ENCODE data around the gene ZNF543. TPM values are rescaled to one million over a fixed set of nuclear protein-coding genes. Genes with fewer than 3 reads are reported as not detected.

The ZNF543 gene
- total and polyA plus RNA-seq, 2 of the 8 experiments (the other 6 are each of a cell fraction or from before 2014, with no cell fraction given): 1.8 to 9.0 TPM

GRCh38 chr19:57305056-57305455, 15.2 kb upstream of the ZNF543 start:
- POLR2A ChIA-PET (ENCODE audit: partially characterized antibody): no interaction called here
- no peak for DNase-seq (ENCODE audit: low read depth in 1 of 2, low spot score in 2 of 2)
- Histone ChIP-seq H4K8ac (ENCODE audit: extremely low read depth, insufficient read depth, low read length) (no peak overlapping the region), H3K79me1 (ENCODE audit: low read depth, low read length) (peaks cover 9% of the 10 kb centered on the region; the same call in 1 of the 2 replicates), H3K4me1 (replicated peaks in 1 of 4; ENCODE audit: control insufficient read depth in 3 of 4, insufficient read depth in 4 of 4, low read length in 3 of 4) (peaks cover 0 to 4% (median 2%) of the 10 kb centered on the region in 4 experiments; a peak in 2 of 7 replicates), H3K18ac (ENCODE audit: extremely low read depth, low read length) (no peak overlapping the region), H2BK15ac (ENCODE audit: low read length) (no peak overlapping the region), H3K4ac (replicated peaks; ENCODE audit: insufficient read length, low read depth, low read length) (no peak overlapping the region), H3K36me3 (ENCODE audit: control insufficient read depth in 2 of 4, insufficient read depth in 4 of 4, low read length in 3 of 4) (no peaks in the 10 kb centered on the region; a peak in 3 of 8 replicates), H3K23ac (ENCODE audit: insufficient read length) (no peak overlapping the region), H2AFZ (ENCODE audit: low read length) (no peak overlapping the region), H3K27me3 (replicated peaks in 1 of 4; ENCODE audit: control insufficient read depth in 3 of 4, extremely low read depth in 1 of 4, insufficient read depth in 3 of 4, low read length in 3 of 4) (no peaks in the 10 kb centered on the region), H3K56ac (replicated peaks; ENCODE audit: insufficient read length, low read depth, low read length) (no peak overlapping the region), H3K27ac (ENCODE audit: low read depth, low read length) (no peak overlapping the region), H2AK5ac (ENCODE audit: low read depth, low read length) (no peak overlapping the region), H3K4me2 (ENCODE audit: insufficient read depth in 1 of 2, low read depth in 2 of 2, low read length in 2 of 2) (no peak overlapping the region), H3K23me2 (ENCODE audit: low read depth, low read length) (no peaks in the 10 kb centered on the region), H3K4me3 (ENCODE audit: extremely low read depth in 1 of 4, insufficient read depth in 2 of 4, low read depth in 3 of 4, low read length in 4 of 4) (no peak overlapping the region), H2BK120ac (replicated peaks; ENCODE audit: low read depth, low read length) (no peak overlapping the region), H3K79me2 (ENCODE audit: control insufficient read depth in 1 of 2, insufficient read depth in 2 of 2, low read length in 2 of 2) (peaks cover 0 to 21% of the 10 kb centered on the region in 2 experiments; a peak in 1 of 4 replicates), H2BK12ac (ENCODE audit: low read depth, low read length) (no peak overlapping the region), H3K9me3 (ENCODE audit: insufficient read depth in 2 of 2, low read depth in 1 of 2, low read length in 1 of 2) (no peaks in the 10 kb centered on the region), H2BK5ac (ENCODE audit: low read depth, low read length) (no peak overlapping the region), H3K14ac (ENCODE audit: insufficient read length) (no peak overlapping the region), H4K20me1 (replicated peaks in 1 of 2; ENCODE audit: control insufficient read depth in 1 of 2, insufficient read depth in 2 of 2, low read length in 2 of 2) (peaks cover 9 to 12% of the 10 kb centered on the region in 2 experiments), H2BK20ac (ENCODE audit: low read length) (no peak overlapping the region), H3K9ac (replicated peaks in 1 of 4; ENCODE audit: extremely low read depth in 1 of 4, low read depth in 3 of 4, low read length in 3 of 4) (no peak overlapping the region), H4K5ac (ENCODE audit: insufficient read length, low read depth, low read length) (no peak overlapping the region), H4K91ac (replicated peaks; ENCODE audit: insufficient read length, low read length) (no peak overlapping the region)
- TF ChIP-seq GTF2F1 (IDR thresholded peaks at IDR 0.05; ENCODE audit: borderline replicate concordance, low read depth, low read length): no peak
- TF ChIP-seq CBX8 (IDR thresholded peaks at IDR 0.05; ENCODE audit: borderline replicate concordance, low read depth, low read length): no peak
- no peak for TF ChIP-seq CHD2 (IDR thresholded peaks at IDR 0.05; ENCODE audit: low read length)
- no peak for TF ChIP-seq SP1 (IDR thresholded peaks at IDR 0.05; ENCODE audit: low read depth, low read length)
- no peak for TF ChIP-seq KDM4A (IDR thresholded peaks at IDR 0.05; ENCODE audit: low read depth, low read length, severe bottlenecking)
- no peak for TF ChIP-seq USF2 (IDR thresholded peaks at IDR 0.05; ENCODE audit: low read length)
- TF ChIP-seq POU5F1 (IDR thresholded peaks at IDR 0.05; ENCODE audit: low read depth, low read length): no peak
- TF ChIP-seq SIX5 (IDR thresholded peaks at IDR 0.05; ENCODE audit: low read depth, low read length): no peak
- no peak for TF ChIP-seq HDAC2 (IDR thresholded peaks at IDR 0.05; ENCODE audit: borderline replicate concordance in 1 of 2, low read depth in 2 of 2, low read length in 2 of 2)
- FAIRE-seq: no peak
- CTCF ChIA-PET (ENCODE audit: partially characterized antibody): no interaction called here
- 47% methylated on average over 1 of the region's 1 CpG; no CpG with 5 or more reads in 1 of the 2 experiments for WGBS, 2 experiments (ENCODE audit: extremely low coverage in 1 of 2, insufficient coverage in 1 of 2, insufficient read length in 1 of 2, insufficient replicate concordance in 2 of 2, low coverage in 1 of 2, low lambda C conversion rate in 2 of 2, missing lambda C conversion rate in 1 of 2)

Data from H1 (cell line).